ENCODE results near the gene ELOF1.
A peak's percentile ranks its signal among the peaks of the same experiment; 100 is the strongest.
"Not testable (repeated sequence)": the region's sequence is repeated elsewhere in the genome, so short reads cannot be mapped to it uniquely, and the experiment has no call there.

ELOF1 gene

GRCh38 chr19:11574689-11575088, 15.7 kb upstream of the ELOF1 start:
- no peak overlapping the region for H2BK120ac ChIP-seq (ENCODE audit: low read depth, low read length)
- no peak overlapping the region for H2BK5ac ChIP-seq (ENCODE audit: low read depth, low read length, poor library complexity, severe bottlenecking)
- H3K27me3 ChIP-seq (ENCODE audit: control insufficient read depth in 1 of 2, insufficient read depth in 1 of 2, low read length in 2 of 2), result peaks cover 6 to 13% of the 10 kb centered on the region in 2 experiments
- no peak overlapping the region for H3K27ac ChIP-seq (ENCODE audit: low read length, poor library complexity, severe bottlenecking)
- no peaks in the 10 kb centered on the region for H3K79me1 ChIP-seq (replicated peaks; ENCODE audit: low read length, poor library complexity, severe bottlenecking)
- H3K9me3 ChIP-seq (ENCODE audit: control insufficient read depth, low read length), result no peaks in the 10 kb centered on the region
- H3K14ac ChIP-seq (ENCODE audit: low read length in 2 of 2), result no peak overlapping the region
- 85% methylated on average over 9 of the region's 9 CpGs for WGBS
- no peak overlapping the region for H3K4me3 ChIP-seq (ENCODE audit: insufficient read depth in 1 of 2, low read depth in 1 of 2, low read length in 2 of 2)
- H2AK5ac ChIP-seq (ENCODE audit: low read length, severe bottlenecking), result no peak overlapping the region
- H4K8ac ChIP-seq (ENCODE audit: low read length), result no peak overlapping the region
- H2BK15ac ChIP-seq (ENCODE audit: low read depth, poor library complexity, severe bottlenecking), result no peak overlapping the region
- H3K36me3 ChIP-seq (ENCODE audit: control insufficient read depth in 1 of 2, insufficient read depth in 2 of 2, low read depth in 1 of 2, low read length in 2 of 2), result no peaks in the 10 kb centered on the region
- H3K4ac ChIP-seq (ENCODE audit: low read depth in 1 of 2, low read length in 2 of 2), result no peak overlapping the region
- no peak overlapping the region for H3K9ac ChIP-seq (ENCODE audit: low read length)
- H3K23ac ChIP-seq (ENCODE audit: low read length in 2 of 2), result no peak overlapping the region
- no peak overlapping the region for H3K4me2 ChIP-seq (ENCODE audit: low read length, poor library complexity, severe bottlenecking)
- no peak overlapping the region for H3K18ac ChIP-seq (ENCODE audit: low read depth in 1 of 2, low read length in 2 of 2)
- no peak overlapping the region for H2BK12ac ChIP-seq (ENCODE audit: low read length in 2 of 2)
- H3K4me1 ChIP-seq (ENCODE audit: control insufficient read depth, insufficient read depth, low read depth, low read length), result peaks cover 10% of the 10 kb centered on the region
- no peak for DNase-seq
- no peak overlapping the region for H4K91ac ChIP-seq (ENCODE audit: low read length)
- H2AFZ ChIP-seq (ENCODE audit: low read depth, low read length), result no peak overlapping the region

- H3K18ac ChIP-seq (ENCODE audit: low read depth in 1 of 2, low read length in 2 of 2); H3K14ac ChIP-seq (ENCODE audit: low read length in 2 of 2); H2BK12ac ChIP-seq (ENCODE audit: low read length in 2 of 2); H3K9ac ChIP-seq (ENCODE audit: low read length); H3K23ac ChIP-seq (ENCODE audit: low read length in 2 of 2); H3K79me1 ChIP-seq (replicated peaks; ENCODE audit: low read length, poor library complexity, severe bottlenecking); H3K27ac ChIP-seq (ENCODE audit: low read length, poor library complexity, severe bottlenecking); H3K9me3 ChIP-seq (ENCODE audit: control insufficient read depth, low read length); H3K4ac ChIP-seq (ENCODE audit: low read depth in 1 of 2, low read length in 2 of 2); H4K91ac ChIP-seq (ENCODE audit: low read length); H2AFZ ChIP-seq (ENCODE audit: low read depth, low read length); H2BK5ac ChIP-seq (ENCODE audit: low read depth, low read length, poor library complexity, severe bottlenecking); H3K4me3 ChIP-seq (ENCODE audit: insufficient read depth in 1 of 2, low read depth in 1 of 2, low read length in 2 of 2); H3K4me2 ChIP-seq (ENCODE audit: low read length, poor library complexity, severe bottlenecking); H2AK5ac ChIP-seq (ENCODE audit: low read length, severe bottlenecking); H2BK120ac ChIP-seq (ENCODE audit: low read depth, low read length); DNase-seq; H3K36me3 ChIP-seq (ENCODE audit: control insufficient read depth in 1 of 2, insufficient read depth in 2 of 2, low read depth in 1 of 2, low read length in 2 of 2); H2BK15ac ChIP-seq (ENCODE audit: low read depth, poor library complexity, severe bottlenecking): not testable (repeated sequence)
- peaks cover 6 to 13% of the 10 kb centered on the region in 2 experiments for H3K27me3 ChIP-seq (ENCODE audit: control insufficient read depth in 1 of 2, insufficient read depth in 1 of 2, low read length in 2 of 2)
- 74% methylated on average over 3 of the region's 4 CpGs for WGBS
- peak overlapping the region; percentile 37 for H4K8ac ChIP-seq (ENCODE audit: low read length)
- peaks cover 10% of the 10 kb centered on the region for H3K4me1 ChIP-seq (ENCODE audit: control insufficient read depth, insufficient read depth, low read depth, low read length)
Observed at GRCh38 chr19:11573763-11574162, 14.7 kb upstream of the ELOF1 start.

- not testable (repeated sequence) for H4K91ac ChIP-seq (ENCODE audit: low read length); DNase-seq; H2BK120ac ChIP-seq (ENCODE audit: low read depth, low read length); H3K27ac ChIP-seq (ENCODE audit: low read length, poor library complexity, severe bottlenecking); H4K8ac ChIP-seq (ENCODE audit: low read length); H3K4me1 ChIP-seq (ENCODE audit: control insufficient read depth, insufficient read depth, low read depth, low read length); H2BK12ac ChIP-seq (ENCODE audit: low read length in 2 of 2); H3K14ac ChIP-seq (ENCODE audit: low read length in 2 of 2); H2BK5ac ChIP-seq (ENCODE audit: low read depth, low read length, poor library complexity, severe bottlenecking); H3K4me2 ChIP-seq (ENCODE audit: low read length, poor library complexity, severe bottlenecking); H3K4me3 ChIP-seq (ENCODE audit: insufficient read depth in 1 of 2, low read depth in 1 of 2, low read length in 2 of 2); H3K9me3 ChIP-seq (ENCODE audit: control insufficient read depth, low read length); H3K4ac ChIP-seq (ENCODE audit: low read depth in 1 of 2, low read length in 2 of 2); H3K18ac ChIP-seq (ENCODE audit: low read depth in 1 of 2, low read length in 2 of 2); H2AFZ ChIP-seq (ENCODE audit: low read depth, low read length); H3K9ac ChIP-seq (ENCODE audit: low read length); H2AK5ac ChIP-seq (ENCODE audit: low read length, severe bottlenecking); H3K79me1 ChIP-seq (replicated peaks; ENCODE audit: low read length, poor library complexity, severe bottlenecking); H2BK15ac ChIP-seq (ENCODE audit: low read depth, poor library complexity, severe bottlenecking); H3K23ac ChIP-seq (ENCODE audit: low read length in 2 of 2); H3K27me3 ChIP-seq (ENCODE audit: control insufficient read depth in 1 of 2, insufficient read depth in 1 of 2, low read length in 2 of 2); H3K36me3 ChIP-seq (ENCODE audit: control insufficient read depth in 1 of 2, insufficient read depth in 2 of 2, low read depth in 1 of 2, low read length in 2 of 2)
- WGBS, result 92% methylated on average over 6 of the region's 6 CpGs
Observed at GRCh38 chr19:11573354-11573753, 14.3 kb upstream of the ELOF1 start.

- H3K18ac ChIP-seq (ENCODE audit: low read depth in 1 of 2, low read length in 2 of 2), result no peak overlapping the region
- no peak overlapping the region for H4K8ac ChIP-seq (ENCODE audit: low read length)
- H3K27me3 ChIP-seq (ENCODE audit: control insufficient read depth in 1 of 2, insufficient read depth in 1 of 2, low read length in 2 of 2), result no peaks in the 10 kb centered on the region
- no peak overlapping the region for H3K4ac ChIP-seq (ENCODE audit: low read depth in 1 of 2, low read length in 2 of 2)
- no peak overlapping the region for H3K14ac ChIP-seq (ENCODE audit: low read length in 2 of 2)
- H3K79me1 ChIP-seq (replicated peaks; ENCODE audit: low read length, poor library complexity, severe bottlenecking), result no peaks in the 10 kb centered on the region
- H3K9ac ChIP-seq (ENCODE audit: low read length), result no peak overlapping the region
- no peak overlapping the region for H2BK5ac ChIP-seq (ENCODE audit: low read depth, low read length, poor library complexity, severe bottlenecking)
- H2BK12ac ChIP-seq (ENCODE audit: low read length in 2 of 2), result no peak overlapping the region
- no peak overlapping the region for H3K27ac ChIP-seq (ENCODE audit: low read length, poor library complexity, severe bottlenecking)
- no peak overlapping the region for H2AK5ac ChIP-seq (ENCODE audit: low read length, severe bottlenecking)
- no peak overlapping the region for H4K91ac ChIP-seq (ENCODE audit: low read length)
- DNase-seq, result no peak
- WGBS, result 78% methylated on average over 5 of the region's 5 CpGs
- H3K4me2 ChIP-seq (ENCODE audit: low read length, poor library complexity, severe bottlenecking), result no peak overlapping the region
- no peak overlapping the region for H2AFZ ChIP-seq (ENCODE audit: low read depth, low read length)
- no peaks in the 10 kb centered on the region for H3K9me3 ChIP-seq (ENCODE audit: control insufficient read depth, low read length)
- no peak overlapping the region for H2BK120ac ChIP-seq (ENCODE audit: low read depth, low read length)
- H3K23ac ChIP-seq (ENCODE audit: low read length in 2 of 2), result no peak overlapping the region
- no peak overlapping the region for H3K4me3 ChIP-seq (ENCODE audit: insufficient read depth in 1 of 2, low read depth in 1 of 2, low read length in 2 of 2)
- H3K36me3 ChIP-seq (ENCODE audit: control insufficient read depth in 1 of 2, insufficient read depth in 2 of 2, low read depth in 1 of 2, low read length in 2 of 2), result no peaks in the 10 kb centered on the region
- H3K4me1 ChIP-seq (ENCODE audit: control insufficient read depth, insufficient read depth, low read depth, low read length), result peaks cover 4% of the 10 kb centered on the region
- no peak overlapping the region for H2BK15ac ChIP-seq (ENCODE audit: low read depth, poor library complexity, severe bottlenecking)
Observed at GRCh38 chr19:11570039-11570462, 11.0 kb upstream of the ELOF1 start.

All from mesenchymal stem cell (in vitro differentiated cells and primary cell).